Measurements from ENCODE around the gene SGMS1.
A peak's percentile ranks its signal among the peaks of the same experiment; 100 is the strongest.

Gene SGMS1

GRCh38 chr10:50398823-50399222 lies 224.9 kb downstream of the SGMS1 start:
- TF ChIP-seq ZNF274 (IDR thresholded peaks at IDR 0.05; ENCODE audit: low read depth, low read length): no peak
- H3K4me3 ChIP-seq (ENCODE audit: low read length): no peak overlapping the region

GRCh38 chr10:50398381-50398780 lies 225.4 kb downstream of the SGMS1 start:
- H3K4me3 ChIP-seq (ENCODE audit: low read length): no peak overlapping the region

GRCh38 chr10:50397312-50398140 lies 226.2 kb downstream of the SGMS1 start:
- TF ChIP-seq ZNF274 (IDR thresholded peaks at IDR 0.05; ENCODE audit: low read depth, low read length): no peak
- H3K4me3 ChIP-seq (ENCODE audit: low read length): peak overlapping the region; percentile 19; the same call in 1 of the 2 replicates

More at GRCh38 chr10:50398381-50398780, 225.4 kb downstream of the SGMS1 start:
- no peak for TF ChIP-seq ZNF274 (IDR thresholded peaks at IDR 0.05; ENCODE audit: low read depth, low read length)

GRCh38 chr10:50396491-50397311 lies 227.1 kb downstream of the SGMS1 start:
- H3K4me3 ChIP-seq (ENCODE audit: low read length): peak overlapping the region; percentile 45; the same call in 1 of the 2 replicates
- TF ChIP-seq ZNF274 (IDR thresholded peaks at IDR 0.05; ENCODE audit: low read depth, low read length): no peak

- peak overlapping the region; percentile 45; the same call in 1 of the 2 replicates for H3K4me3 ChIP-seq (ENCODE audit: low read length)
- no peak for TF ChIP-seq ZNF274 (IDR thresholded peaks at IDR 0.05; ENCODE audit: low read depth, low read length)
Observed at GRCh38 chr10:50395851-50396250, 227.9 kb downstream of the SGMS1 start.

GRCh38 chr10:50395271-50395670 lies 228.5 kb downstream of the SGMS1 start:
- TF ChIP-seq ZNF274 (IDR thresholded peaks at IDR 0.05; ENCODE audit: low read depth, low read length): no peak
- no peak overlapping the region for H3K4me3 ChIP-seq (ENCODE audit: low read length)

- H3K4me3 ChIP-seq (ENCODE audit: low read length): no peak overlapping the region
- TF ChIP-seq ZNF274 (IDR thresholded peaks at IDR 0.05; ENCODE audit: low read depth, low read length): no peak
Observed at GRCh38 chr10:50394832-50395231, 228.9 kb downstream of the SGMS1 start.

GRCh38 chr10:50393784-50394467 lies 229.8 kb downstream of the SGMS1 start:
- TF ChIP-seq ZNF274 (IDR thresholded peaks at IDR 0.05; ENCODE audit: low read depth, low read length): no peak
- no peak overlapping the region for H3K4me3 ChIP-seq (ENCODE audit: low read length)

GRCh38 chr10:50392966-50393718 lies 230.6 kb downstream of the SGMS1 start:
- H3K4me3 ChIP-seq (ENCODE audit: low read length): no peak overlapping the region
- no peak for TF ChIP-seq ZNF274 (IDR thresholded peaks at IDR 0.05; ENCODE audit: low read depth, low read length)

GRCh38 chr10:50392426-50392825 lies 231.3 kb downstream of the SGMS1 start:
- TF ChIP-seq ZNF274 (IDR thresholded peaks at IDR 0.05; ENCODE audit: low read depth, low read length): no peak
- H3K4me3 ChIP-seq (ENCODE audit: low read length): no peak overlapping the region

- TF ChIP-seq ZNF274 (IDR thresholded peaks at IDR 0.05; ENCODE audit: low read depth, low read length): no peak
- H3K4me3 ChIP-seq (ENCODE audit: low read length): no peak overlapping the region
Observed at GRCh38 chr10:50390302-50390701, 233.5 kb downstream of the SGMS1 start.

GRCh38 chr10:50388181-50388580 lies 235.6 kb downstream of the SGMS1 start:
- no peak for TF ChIP-seq ZNF274 (IDR thresholded peaks at IDR 0.05; ENCODE audit: low read depth, low read length)
- H3K4me3 ChIP-seq (ENCODE audit: low read length): no peak overlapping the region

GRCh38 chr10:50387732-50388073 lies 236.1 kb downstream of the SGMS1 start:
- no peak overlapping the region for H3K4me3 ChIP-seq (ENCODE audit: low read length)
- no peak for TF ChIP-seq ZNF274 (IDR thresholded peaks at IDR 0.05; ENCODE audit: low read depth, low read length)
